GM23338 (cell line): ENCODE data around the gene LINGO4. TPM values are rescaled to one million over a fixed set of nuclear protein-coding genes. Genes with fewer than 3 reads are reported as not detected.

Experiments
- ATAC-seq: fragments of 200-7000 bp; cut with Tn5 transposase; 3 replicates; pipeline ENCODE4 v1.9.1; 2020
- DNase-seq: peaks from one replicate; pipeline ENCODE4 v3.0.0-alpha.2; 2015; ENCODE audit warnings: low spot score
- H2AFZ ChIP-seq: fragments of 200-600 bp; sonication (generic); 2 replicates; pipeline ENCODE4 v1.8.0; 2016; ENCODE audit warnings: antibody characterized with exemption, mild to moderate bottlenecking, moderate library complexity
- H3F3A ChIP-seq: fragments of 200-600 bp; sonication (generic); replicated peaks from 2 replicates; pipeline ENCODE4 v1.8.0; 2017; ENCODE audit warnings: antibody characterized with exemption, mixed run types, low read depth
- H3K27ac ChIP-seq: fragments of 200-600 bp; sonication (generic); 2 replicates; pipeline ENCODE4 v1.6.1; 2016; ENCODE audit warnings: low read depth
- H3K27me3 ChIP-seq: fragments of 200-600 bp; sonication (generic); 2 replicates; pipeline ENCODE4 v1.8.0; 2016; ENCODE audit warnings: mild to moderate bottlenecking, mixed run types, moderate library complexity; ENCODE audit not compliant: insufficient read depth
- H3K36me3 ChIP-seq: fragments of 200-600 bp; sonication (generic); 2 replicates; pipeline ENCODE4 v1.8.0; 2016; ENCODE audit warnings: mild to moderate bottlenecking; ENCODE audit not compliant: insufficient read depth
- H3K4me1 ChIP-seq: fragments of 200-600 bp; sonication (generic); 2 replicates; pipeline ENCODE4 v1.8.0; 2016; ENCODE audit warnings: mild to moderate bottlenecking, moderate library complexity; ENCODE audit not compliant: insufficient read depth
- H3K4me2 ChIP-seq: fragments of 200-600 bp; sonication (generic); 2 replicates; pipeline ENCODE4 v1.7.1; 2017; ENCODE audit warnings: mixed run types
- H3K4me3 ChIP-seq: fragments of 200-600 bp; sonication (generic); 2 replicates; pipeline ENCODE4 v1.6.1; 2016; ENCODE audit warnings: mixed run types
- H3K79me2 ChIP-seq: fragments of 200-600 bp; sonication (generic); replicated peaks from 2 replicates; pipeline ENCODE4 v1.8.0; 2017; ENCODE audit warnings: mild to moderate bottlenecking; ENCODE audit not compliant: insufficient read depth
- H3K9me2 ChIP-seq: fragments of 200-600 bp; sonication (generic); 2 replicates; pipeline ENCODE4 v1.8.0; 2017; ENCODE audit not compliant: insufficient read depth
- H4K20me1 ChIP-seq: fragments of 200-600 bp; sonication (generic); replicated peaks from 2 replicates; pipeline ENCODE4 v1.8.0; 2017; ENCODE audit warnings: mild to moderate bottlenecking; ENCODE audit not compliant: insufficient read depth
- H3K27ac Mint-ChIP-seq: 2 replicates; pipeline ENCODE4 v1.8.0; 2020; ENCODE audit warnings: inconsistent platforms, mild to moderate bottlenecking, moderate library complexity, mixed read lengths
- H3K27me3 Mint-ChIP-seq: 3 replicates; pipeline ENCODE4 v1.8.0; 2022; ENCODE audit warnings: low read depth, mild to moderate bottlenecking, moderate library complexity, mixed read lengths, inconsistent platforms; ENCODE audit not compliant: insufficient read depth, poor library complexity
- H3K36me3 Mint-ChIP-seq: 3 replicates; pipeline ENCODE4 v1.8.0; 2021; ENCODE audit warnings: low read depth, mild to moderate bottlenecking, inconsistent platforms, moderate library complexity, mixed read lengths
- H3K4me1 Mint-ChIP-seq: 3 replicates; pipeline ENCODE4 v1.8.0; 2020; ENCODE audit warnings: mild to moderate bottlenecking, inconsistent platforms, mixed read lengths
- H3K4me3 Mint-ChIP-seq: 3 replicates; pipeline ENCODE4 v1.8.0; 2021; ENCODE audit warnings: moderate library complexity, mild to moderate bottlenecking, inconsistent platforms, mixed read lengths
- H3K9me3 Mint-ChIP-seq: 3 replicates; pipeline ENCODE4 v1.8.0; 2020; ENCODE audit warnings: moderate library complexity, mild to moderate bottlenecking, inconsistent platforms, mixed read lengths
- CREB1 ChIP-seq: fragments of 250-450 bp; sonication (Bioruptor Pico); IDR thresholded peaks from 2 replicates; pipeline ENCODE4 v1.5.0; 2020; ENCODE audit warnings: low read depth, mild to moderate bottlenecking, moderate library complexity
- EZH2 ChIP-seq: fragments of 200-600 bp; sonication (generic); IDR thresholded peaks from one replicate; pipeline ENCODE4 v1.8.0; 2017; ENCODE audit warnings: antibody characterized with exemption, mild to moderate bottlenecking, low read depth; ENCODE audit not compliant: unreplicated experiment
- EZH2phosphoT487 ChIP-seq: fragments of 200-600 bp; sonication (generic); IDR thresholded peaks from one replicate; pipeline ENCODE4 v1.8.1; 2018; ENCODE audit warnings: antibody characterized with exemption; ENCODE audit not compliant: unreplicated experiment
- JUNB ChIP-seq: IDR thresholded peaks from one replicate; pipeline ENCODE4 v1.6.1; 2016; ENCODE audit warnings: antibody characterized with exemption; ENCODE audit not compliant: unreplicated experiment
- NANOG ChIP-seq: IDR thresholded peaks from 2 replicates; pipeline ENCODE4 v1.6.1; 2016; ENCODE audit warnings: antibody characterized with exemption, borderline replicate concordance
- POLR2AphosphoS5 ChIP-seq: IDR thresholded peaks from 2 replicates; pipeline ENCODE4 v1.6.1; 2016; ENCODE audit warnings: antibody characterized with exemption, low read depth
- STAT1 ChIP-seq: IDR thresholded peaks from one replicate; pipeline ENCODE4 v1.6.1; 2016; ENCODE audit warnings: antibody characterized with exemption; ENCODE audit not compliant: unreplicated experiment
- ZNF114 ChIP-seq: fragments of 250-450 bp; sonication (Bioruptor Pico); IDR thresholded peaks from 2 replicates; pipeline ENCODE4 v1.5.0; 2020; ENCODE audit warnings: mild to moderate bottlenecking, moderate library complexity
- ZNF331 ChIP-seq: fragments of 250-450 bp; sonication (Bioruptor Pico); IDR thresholded peaks from 2 replicates; pipeline ENCODE4 v1.5.0; 2020; ENCODE audit warnings: low read depth, mild to moderate bottlenecking, moderate library complexity
- polyA plus RNA-seq: library from polyadenylated mRNA; unstranded; fragments of >200 nt; fragmentation: Nextera tagmentation; extraction: Ambion mirVana; gene quantifications from 2 replicates; pipeline ENCODE4 v1.2.1, GENCODE V29; 2016
- total RNA-seq: library from RNA; depleted of rRNA; stranded (reverse); fragments of >200 nt; shearing (Covaris generic); gene quantifications from 2 replicates; pipeline ENCODE4 v1.2.3, GENCODE V29; 2014
- TF ChIP-seq, protein P1 (sequence below): fragments of 250-450 bp; sonication (Bioruptor Pico); IDR thresholded peaks from 2 replicates; pipeline ENCODE4 v1.5.0; 2020; ENCODE audit warnings: mild to moderate bottlenecking, moderate library complexity
- TF ChIP-seq, protein P2 (sequence below): IDR thresholded peaks from 2 replicates; pipeline ENCODE4 v1.6.1; 2016; ENCODE audit warnings: antibody characterized with exemption
- TF ChIP-seq, protein P3 (sequence below): IDR thresholded peaks from one replicate; pipeline ENCODE4 v1.6.1; 2018; ENCODE audit warnings: antibody characterized with exemption; ENCODE audit not compliant: unreplicated experiment
- TF ChIP-seq, protein P4 (sequence below), 2 experiments: fragments of 200-600 bp in 1 of 2; sonication (generic) in 1 of 2; conservative IDR thresholded peaks; 2 replicates each; pipeline versions ENCODE4 v1.5.1 to v1.6.1; 2016 to 2017; ENCODE audit warnings: antibody characterized with exemption in 2 of 2, low read depth in 2 of 2, mild to moderate bottlenecking in 2 of 2, moderate library complexity in 1 of 2

LINGO4 gene
- total and polyA plus RNA-seq, 2 experiments from 2014 or later: not detected

DNA sequence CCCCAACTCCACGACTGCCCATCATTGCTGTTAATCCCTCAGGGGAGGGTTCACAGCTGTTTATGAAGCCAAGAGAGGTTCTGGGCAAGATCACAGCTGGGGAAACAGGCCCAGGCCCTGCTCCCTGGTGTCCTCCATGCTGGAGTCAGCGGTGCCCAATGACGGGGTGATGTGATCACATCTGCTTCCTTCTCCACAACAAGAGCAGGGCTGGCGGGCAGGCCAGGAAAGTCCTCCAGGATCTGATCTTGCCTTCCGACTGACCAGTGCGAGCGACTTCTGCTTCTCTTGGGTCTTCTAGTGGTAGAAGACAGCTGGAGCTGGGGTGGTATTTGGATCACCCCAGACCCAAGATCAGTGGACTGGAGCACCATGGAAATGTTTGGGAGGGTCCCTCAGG lies 951 bp upstream of the LINGO4 start:
- Histone ChIP-seq H3K27me3 (no peaks in the 10 kb centered on the region), H3K36me3 (no peaks in the 10 kb centered on the region), H3K4me2 (no peak overlapping the region), H3K27ac (no peak overlapping the region), H3K79me2 (no peaks in the 10 kb centered on the region), H4K20me1 (no peaks in the 10 kb centered on the region), H3K4me3 (no peak overlapping the region), H3K4me1 (peaks cover 7% of the 10 kb centered on the region), H3K9me2 (no peaks in the 10 kb centered on the region), H2AFZ (no peak overlapping the region), H3F3A (no peaks in the 10 kb centered on the region)
- DNase-seq (no peak), ATAC-seq (no peak)
- Mint-ChIP-seq H3K4me1 (peaks cover 16% of the 10 kb centered on the region), H3K4me3 (no peak overlapping the region), H3K9me3 (no peaks in the 10 kb centered on the region), H3K27me3 (peaks cover 7% of the 10 kb centered on the region), H3K27ac (no peak overlapping the region), H3K36me3 (no peaks in the 10 kb centered on the region)
- TF ChIP-seq EZH2phosphoT487 (no peak), ZNF331 (CRISPR knock-in tag) (no peak), JUNB (no peak), NANOG (no peak), STAT1 (no peak), POLR2AphosphoS5 (no peak), CREB1 (CRISPR knock-in tag) (no peak), ZNF114 (CRISPR knock-in tag) (no peak), EZH2 (no peak)
- TF ChIP-seq, protein P1, sequence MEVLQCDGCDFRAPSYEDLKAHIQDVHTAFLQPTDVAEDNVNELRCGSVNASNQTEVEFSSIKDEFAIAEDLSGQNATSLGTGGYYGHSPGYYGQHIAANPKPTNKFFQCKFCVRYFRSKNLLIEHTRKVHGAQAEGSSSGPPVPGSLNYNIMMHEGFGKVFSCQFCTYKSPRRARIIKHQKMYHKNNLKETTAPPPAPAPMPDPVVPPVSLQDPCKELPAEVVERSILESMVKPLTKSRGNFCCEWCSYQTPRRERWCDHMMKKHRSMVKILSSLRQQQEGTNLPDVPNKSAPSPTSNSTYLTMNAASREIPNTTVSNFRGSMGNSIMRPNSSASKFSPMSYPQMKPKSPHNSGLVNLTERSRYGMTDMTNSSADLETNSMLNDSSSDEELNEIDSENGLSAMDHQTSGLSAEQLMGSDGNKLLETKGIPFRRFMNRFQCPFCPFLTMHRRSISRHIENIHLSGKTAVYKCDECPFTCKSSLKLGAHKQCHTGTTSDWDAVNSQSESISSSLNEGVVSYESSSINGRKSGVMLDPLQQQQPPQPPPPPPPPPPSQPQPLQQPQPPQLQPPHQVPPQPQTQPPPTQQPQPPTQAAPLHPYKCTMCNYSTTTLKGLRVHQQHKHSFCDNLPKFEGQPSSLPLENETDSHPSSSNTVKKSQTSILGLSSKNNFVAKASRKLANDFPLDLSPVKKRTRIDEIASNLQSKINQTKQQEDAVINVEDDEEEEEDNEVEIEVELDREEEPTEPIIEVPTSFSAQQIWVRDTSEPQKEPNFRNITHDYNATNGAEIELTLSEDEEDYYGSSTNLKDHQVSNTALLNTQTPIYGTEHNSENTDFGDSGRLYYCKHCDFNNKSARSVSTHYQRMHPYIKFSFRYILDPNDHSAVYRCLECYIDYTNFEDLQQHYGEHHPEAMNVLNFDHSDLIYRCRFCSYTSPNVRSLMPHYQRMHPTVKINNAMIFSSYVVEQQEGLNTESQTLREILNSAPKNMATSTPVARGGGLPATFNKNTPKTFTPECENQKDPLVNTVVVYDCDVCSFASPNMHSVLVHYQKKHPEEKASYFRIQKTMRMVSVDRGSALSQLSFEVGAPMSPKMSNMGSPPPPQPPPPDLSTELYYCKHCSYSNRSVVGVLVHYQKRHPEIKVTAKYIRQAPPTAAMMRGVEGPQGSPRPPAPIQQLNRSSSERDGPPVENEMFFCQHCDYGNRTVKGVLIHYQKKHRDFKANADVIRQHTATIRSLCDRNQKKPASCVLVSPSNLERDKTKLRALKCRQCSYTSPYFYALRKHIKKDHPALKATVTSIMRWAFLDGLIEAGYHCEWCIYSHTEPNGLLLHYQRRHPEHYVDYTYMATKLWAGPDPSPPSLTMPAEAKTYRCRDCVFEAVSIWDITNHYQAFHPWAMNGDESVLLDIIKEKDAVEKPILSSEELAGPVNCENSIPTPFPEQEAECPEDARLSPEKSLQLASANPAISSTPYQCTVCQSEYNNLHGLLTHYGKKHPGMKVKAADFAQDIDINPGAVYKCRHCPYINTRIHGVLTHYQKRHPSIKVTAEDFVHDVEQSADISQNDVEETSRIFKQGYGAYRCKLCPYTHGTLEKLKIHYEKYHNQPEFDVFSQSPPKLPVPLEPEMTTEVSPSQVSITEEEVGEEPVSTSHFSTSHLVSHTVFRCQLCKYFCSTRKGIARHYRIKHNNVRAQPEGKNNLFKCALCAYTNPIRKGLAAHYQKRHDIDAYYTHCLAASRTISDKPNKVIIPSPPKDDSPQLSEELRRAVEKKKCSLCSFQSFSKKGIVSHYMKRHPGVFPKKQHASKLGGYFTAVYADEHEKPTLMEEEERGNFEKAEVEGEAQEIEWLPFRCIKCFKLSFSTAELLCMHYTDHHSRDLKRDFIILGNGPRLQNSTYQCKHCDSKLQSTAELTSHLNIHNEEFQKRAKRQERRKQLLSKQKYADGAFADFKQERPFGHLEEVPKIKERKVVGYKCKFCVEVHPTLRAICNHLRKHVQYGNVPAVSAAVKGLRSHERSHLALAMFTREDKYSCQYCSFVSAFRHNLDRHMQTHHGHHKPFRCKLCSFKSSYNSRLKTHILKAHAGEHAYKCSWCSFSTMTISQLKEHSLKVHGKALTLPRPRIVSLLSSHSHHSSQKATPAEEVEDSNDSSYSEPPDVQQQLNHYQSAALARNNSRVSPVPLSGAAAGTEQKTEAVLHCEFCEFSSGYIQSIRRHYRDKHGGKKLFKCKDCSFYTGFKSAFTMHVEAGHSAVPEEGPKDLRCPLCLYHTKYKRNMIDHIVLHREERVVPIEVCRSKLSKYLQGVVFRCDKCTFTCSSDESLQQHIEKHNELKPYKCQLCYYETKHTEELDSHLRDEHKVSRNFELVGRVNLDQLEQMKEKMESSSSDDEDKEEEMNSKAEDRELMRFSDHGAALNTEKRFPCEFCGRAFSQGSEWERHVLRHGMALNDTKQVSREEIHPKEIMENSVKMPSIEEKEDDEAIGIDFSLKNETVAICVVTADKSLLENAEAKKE (CRISPR knock-in tag): no peak
- TF ChIP-seq, protein P2, sequence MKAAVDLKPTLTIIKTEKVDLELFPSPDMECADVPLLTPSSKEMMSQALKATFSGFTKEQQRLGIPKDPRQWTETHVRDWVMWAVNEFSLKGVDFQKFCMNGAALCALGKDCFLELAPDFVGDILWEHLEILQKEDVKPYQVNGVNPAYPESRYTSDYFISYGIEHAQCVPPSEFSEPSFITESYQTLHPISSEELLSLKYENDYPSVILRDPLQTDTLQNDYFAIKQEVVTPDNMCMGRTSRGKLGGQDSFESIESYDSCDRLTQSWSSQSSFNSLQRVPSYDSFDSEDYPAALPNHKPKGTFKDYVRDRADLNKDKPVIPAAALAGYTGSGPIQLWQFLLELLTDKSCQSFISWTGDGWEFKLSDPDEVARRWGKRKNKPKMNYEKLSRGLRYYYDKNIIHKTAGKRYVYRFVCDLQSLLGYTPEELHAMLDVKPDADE: no peak
- TF ChIP-seq, protein P3, sequence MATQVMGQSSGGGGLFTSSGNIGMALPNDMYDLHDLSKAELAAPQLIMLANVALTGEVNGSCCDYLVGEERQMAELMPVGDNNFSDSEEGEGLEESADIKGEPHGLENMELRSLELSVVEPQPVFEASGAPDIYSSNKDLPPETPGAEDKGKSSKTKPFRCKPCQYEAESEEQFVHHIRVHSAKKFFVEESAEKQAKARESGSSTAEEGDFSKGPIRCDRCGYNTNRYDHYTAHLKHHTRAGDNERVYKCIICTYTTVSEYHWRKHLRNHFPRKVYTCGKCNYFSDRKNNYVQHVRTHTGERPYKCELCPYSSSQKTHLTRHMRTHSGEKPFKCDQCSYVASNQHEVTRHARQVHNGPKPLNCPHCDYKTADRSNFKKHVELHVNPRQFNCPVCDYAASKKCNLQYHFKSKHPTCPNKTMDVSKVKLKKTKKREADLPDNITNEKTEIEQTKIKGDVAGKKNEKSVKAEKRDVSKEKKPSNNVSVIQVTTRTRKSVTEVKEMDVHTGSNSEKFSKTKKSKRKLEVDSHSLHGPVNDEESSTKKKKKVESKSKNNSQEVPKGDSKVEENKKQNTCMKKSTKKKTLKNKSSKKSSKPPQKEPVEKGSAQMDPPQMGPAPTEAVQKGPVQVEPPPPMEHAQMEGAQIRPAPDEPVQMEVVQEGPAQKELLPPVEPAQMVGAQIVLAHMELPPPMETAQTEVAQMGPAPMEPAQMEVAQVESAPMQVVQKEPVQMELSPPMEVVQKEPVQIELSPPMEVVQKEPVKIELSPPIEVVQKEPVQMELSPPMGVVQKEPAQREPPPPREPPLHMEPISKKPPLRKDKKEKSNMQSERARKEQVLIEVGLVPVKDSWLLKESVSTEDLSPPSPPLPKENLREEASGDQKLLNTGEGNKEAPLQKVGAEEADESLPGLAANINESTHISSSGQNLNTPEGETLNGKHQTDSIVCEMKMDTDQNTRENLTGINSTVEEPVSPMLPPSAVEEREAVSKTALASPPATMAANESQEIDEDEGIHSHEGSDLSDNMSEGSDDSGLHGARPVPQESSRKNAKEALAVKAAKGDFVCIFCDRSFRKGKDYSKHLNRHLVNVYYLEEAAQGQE: no peak
- TF ChIP-seq, protein P4, sequence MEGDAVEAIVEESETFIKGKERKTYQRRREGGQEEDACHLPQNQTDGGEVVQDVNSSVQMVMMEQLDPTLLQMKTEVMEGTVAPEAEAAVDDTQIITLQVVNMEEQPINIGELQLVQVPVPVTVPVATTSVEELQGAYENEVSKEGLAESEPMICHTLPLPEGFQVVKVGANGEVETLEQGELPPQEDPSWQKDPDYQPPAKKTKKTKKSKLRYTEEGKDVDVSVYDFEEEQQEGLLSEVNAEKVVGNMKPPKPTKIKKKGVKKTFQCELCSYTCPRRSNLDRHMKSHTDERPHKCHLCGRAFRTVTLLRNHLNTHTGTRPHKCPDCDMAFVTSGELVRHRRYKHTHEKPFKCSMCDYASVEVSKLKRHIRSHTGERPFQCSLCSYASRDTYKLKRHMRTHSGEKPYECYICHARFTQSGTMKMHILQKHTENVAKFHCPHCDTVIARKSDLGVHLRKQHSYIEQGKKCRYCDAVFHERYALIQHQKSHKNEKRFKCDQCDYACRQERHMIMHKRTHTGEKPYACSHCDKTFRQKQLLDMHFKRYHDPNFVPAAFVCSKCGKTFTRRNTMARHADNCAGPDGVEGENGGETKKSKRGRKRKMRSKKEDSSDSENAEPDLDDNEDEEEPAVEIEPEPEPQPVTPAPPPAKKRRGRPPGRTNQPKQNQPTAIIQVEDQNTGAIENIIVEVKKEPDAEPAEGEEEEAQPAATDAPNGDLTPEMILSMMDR (conservative IDR thresholded peaks at IDR 0.05; ENCODE audit: low read depth in 2 of 2): no peak
